Inferior parietal cortex (tissue), 1 donor: ENCODE results near the gene THSD4.

ENCODE experiments used
- DNase-seq: peaks from one replicate; pipeline ENCODE4 v3.0.0-alpha.2; 2016; ENCODE audit errors: extremely low spot score

THSD4 gene

GRCh38 chr15:71752128-71752527 lies 636.9 kb downstream of the THSD4 start:
- DNase-seq, result peak; percentile 45

GRCh38 chr15:71752604-71753289 lies 637.5 kb downstream of the THSD4 start:
- DNase-seq, result peak; percentile 11

- no peak for DNase-seq
Measured at GRCh38 chr15:71753346-71753745, 638.1 kb downstream of the THSD4 start.

- DNase-seq, result no peak
Measured at GRCh38 chr15:71754660-71755059, 639.4 kb downstream of the THSD4 start.

- no peak for DNase-seq
Measured at GRCh38 chr15:71755092-71755970, 640.1 kb downstream of the THSD4 start.

- DNase-seq, result no peak
Measured at GRCh38 chr15:71756599-71757352, 641.5 kb downstream of the THSD4 start.

GRCh38 chr15:71757741-71758530 lies 642.7 kb downstream of the THSD4 start:
- DNase-seq, result no peak

GRCh38 chr15:71758711-71759110 lies 643.4 kb downstream of the THSD4 start:
- DNase-seq, result no peak

- no peak for DNase-seq
Measured at GRCh38 chr15:71760852-71761251, 645.6 kb downstream of the THSD4 start.

- no peak for DNase-seq
Measured at GRCh38 chr15:71761649-71762048, 646.4 kb downstream of the THSD4 start.

GRCh38 chr15:71768184-71768583 lies 652.9 kb downstream of the THSD4 start:
- DNase-seq, result no peak

- DNase-seq, result no peak
Measured at GRCh38 chr15:71773206-71773859, 658.1 kb downstream of the THSD4 start.

- no peak for DNase-seq
Measured at GRCh38 chr15:71775856-71776255, 660.6 kb downstream of the THSD4 start.

GRCh38 chr15:71776304-71776703 lies 661.0 kb downstream of the THSD4 start:
- DNase-seq, result no peak

- DNase-seq, result no peak
Measured at GRCh38 chr15:71777216-71777943, 662.1 kb downstream of the THSD4 start.

GRCh38 chr15:71779073-71779797 lies 664.0 kb downstream of the THSD4 start:
- no peak for DNase-seq

- DNase-seq, result peak; percentile 60
Measured at GRCh38 chr15:71780115-71780976, 665.1 kb downstream of the THSD4 start.

GRCh38 chr15:71781179-71781964 lies 666.1 kb downstream of the THSD4 start:
- no peak for DNase-seq
